DMS 273 (cell line): ENCODE results near the gene ZNF154.
A peak's percentile ranks its signal among the peaks of the same experiment; 100 is the strongest.

ENCODE experiments used
- DNase-seq: peaks from one replicate; lab custom pipeline; 2025; ENCODE audit not compliant: unreplicated experiment; lab: John Stamatoyannopoulos, UW

The ZNF154 gene

GRCh38 chr19:57682226-57682766 is 26.7 kb downstream of the ZNF154 start:
- DNase-seq, result no peak

DNA sequence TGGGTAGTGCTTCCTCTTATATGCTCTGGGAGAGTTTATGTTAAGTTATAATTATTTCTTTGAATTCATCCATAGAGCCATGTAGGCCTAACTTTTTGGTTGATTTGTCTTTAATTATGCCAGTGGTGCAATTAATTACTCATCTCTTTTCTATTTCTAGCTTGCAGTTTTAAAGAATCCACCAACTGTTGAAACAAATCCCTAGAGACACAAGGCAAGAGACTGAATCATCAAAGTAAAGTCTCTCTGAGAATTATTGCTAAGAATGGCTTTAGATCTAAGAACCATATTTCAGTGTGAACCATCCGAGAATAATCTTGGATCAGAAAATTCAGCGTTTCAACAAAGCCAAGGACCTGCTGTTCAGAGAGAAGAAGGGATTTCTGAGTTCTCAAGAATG is 33.1 kb downstream of the ZNF154 start:
- no peak for DNase-seq

- DNase-seq, result no peak
Measured at GRCh38 chr19:57672466-57672865, 36.5 kb downstream of the ZNF154 start.

- no peak for DNase-seq
Measured at GRCh38 chr19:57671124-57671895, 37.7 kb downstream of the ZNF154 start.

GRCh38 chr19:57668635-57669034 is 40.4 kb downstream of the ZNF154 start, which contains the start of gene ZSCAN4:
TSS of gene ZSCAN4 (plus strand) at chr19:57668935. CDS start at chr19:57676146, 7,211 bp downstream.
- no peak for DNase-seq

DNA sequence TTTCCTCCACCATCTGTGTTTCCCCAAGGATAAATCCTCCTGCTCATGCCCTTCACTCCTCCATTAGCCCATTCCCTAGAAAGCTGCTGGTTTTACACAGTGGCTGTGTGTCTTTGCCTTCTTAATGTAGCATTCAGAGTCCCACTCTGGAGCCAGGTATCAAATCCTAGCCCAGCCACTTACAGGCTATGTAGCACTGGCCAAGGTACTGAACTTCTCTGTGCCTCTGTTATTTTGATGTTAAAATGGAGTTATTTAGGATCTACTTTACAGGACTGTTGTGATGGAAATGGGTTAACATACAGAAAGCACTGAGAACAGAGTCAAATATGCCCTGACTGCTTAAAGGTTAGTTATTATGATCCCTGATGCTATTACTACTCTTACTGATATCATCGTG is 41.8 kb downstream of the ZNF154 start:
- DNase-seq, result no peak

DNA sequence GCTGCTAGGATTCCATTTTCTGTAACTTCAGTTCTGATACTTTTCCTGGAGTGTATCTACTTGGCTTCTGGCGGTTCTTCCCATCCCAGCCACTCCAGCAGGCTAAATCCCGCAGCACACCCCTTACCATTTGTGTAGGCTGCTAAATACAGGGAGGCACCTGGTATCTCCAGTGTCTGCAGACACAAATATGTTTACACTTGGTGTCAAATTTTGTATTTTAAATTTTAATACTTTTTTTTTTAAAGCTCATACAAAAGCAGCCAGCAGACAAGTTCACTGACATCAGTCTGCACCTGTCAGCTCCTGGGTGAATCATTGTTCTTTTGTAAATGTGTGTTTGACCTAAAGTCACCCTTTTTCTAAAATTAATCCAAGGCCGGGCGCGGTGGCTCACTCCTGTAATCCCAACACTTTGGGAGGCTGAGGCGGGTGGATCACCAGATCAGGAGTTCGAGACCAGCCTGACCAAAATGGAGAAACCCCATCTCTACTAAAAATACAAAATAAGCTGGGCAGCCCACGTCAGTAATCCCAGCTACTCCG is 43.7 kb downstream of the ZNF154 start:
- DNase-seq, result no peak

- peak; percentile 80 for DNase-seq
Measured at GRCh38 chr19:57664269-57665127, 44.5 kb downstream of the ZNF154 start.

- DNase-seq, result no peak
Measured at GRCh38 chr19:57656346-57656745, 52.7 kb downstream of the ZNF154 start.

DNA sequence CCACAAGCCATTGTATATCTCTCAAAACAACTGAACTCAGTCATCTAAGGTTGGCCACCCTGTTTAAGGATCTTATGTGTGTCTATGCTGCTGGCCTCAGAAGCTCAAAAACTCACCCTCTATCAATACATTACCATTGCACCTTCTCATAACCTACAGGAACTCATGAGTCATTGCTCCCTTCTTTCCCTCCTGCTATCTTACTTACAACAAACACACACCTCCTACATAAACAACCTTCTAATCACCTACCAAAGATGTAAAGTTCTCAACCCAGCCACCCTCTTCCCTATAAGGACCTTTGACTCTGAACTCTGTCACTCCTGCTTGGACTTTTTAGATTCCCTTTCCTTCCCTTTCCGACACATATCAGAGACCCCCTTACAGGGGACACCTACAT is 53.6 kb downstream of the ZNF154 start:
- DNase-seq, result no peak

DNA sequence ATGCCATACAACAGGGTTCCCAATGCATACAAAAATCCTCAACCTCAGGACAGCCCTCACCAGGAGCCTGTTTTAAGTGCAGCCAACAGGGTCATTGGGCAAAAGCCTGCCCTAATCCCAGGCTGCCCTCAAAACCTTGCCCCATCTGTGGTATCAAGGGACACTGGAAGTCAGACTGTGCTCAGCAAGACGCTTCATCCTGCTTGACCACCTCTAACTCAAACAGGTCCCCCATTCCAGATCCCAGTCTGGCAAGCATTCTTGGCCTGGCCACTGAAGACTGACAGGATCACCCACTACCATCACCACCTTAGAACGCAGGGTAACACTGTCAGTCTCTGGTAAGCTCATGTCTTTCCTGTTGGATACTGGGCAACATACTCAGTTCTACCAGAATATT is 55.3 kb downstream of the ZNF154 start:
- DNase-seq, result no peak

GRCh38 chr19:57651654-57651996 is 57.4 kb downstream of the ZNF154 start:
- peak; percentile 27 for DNase-seq

GRCh38 chr19:57648331-57649003 is 60.5 kb downstream of the ZNF154 start:
- DNase-seq, result peak; percentile 95
